ENCODE data around the gene TMEM63A.
"Not testable (repeated sequence)": the region's sequence is repeated elsewhere in the genome, so short reads cannot be mapped to it uniquely, and the experiment has no call there.

TMEM63A gene

GRCh38 chr1:225813214-225813964, 68.8 kb downstream of the TMEM63A start:
- Histone ChIP-seq H3K4me3 (peak overlapping the region in 1 of 7 experiments; percentile 21), H3K27ac (peak overlapping the region in 19 of 21 experiments; percentile 12 to 86 (median 80))

DNA sequence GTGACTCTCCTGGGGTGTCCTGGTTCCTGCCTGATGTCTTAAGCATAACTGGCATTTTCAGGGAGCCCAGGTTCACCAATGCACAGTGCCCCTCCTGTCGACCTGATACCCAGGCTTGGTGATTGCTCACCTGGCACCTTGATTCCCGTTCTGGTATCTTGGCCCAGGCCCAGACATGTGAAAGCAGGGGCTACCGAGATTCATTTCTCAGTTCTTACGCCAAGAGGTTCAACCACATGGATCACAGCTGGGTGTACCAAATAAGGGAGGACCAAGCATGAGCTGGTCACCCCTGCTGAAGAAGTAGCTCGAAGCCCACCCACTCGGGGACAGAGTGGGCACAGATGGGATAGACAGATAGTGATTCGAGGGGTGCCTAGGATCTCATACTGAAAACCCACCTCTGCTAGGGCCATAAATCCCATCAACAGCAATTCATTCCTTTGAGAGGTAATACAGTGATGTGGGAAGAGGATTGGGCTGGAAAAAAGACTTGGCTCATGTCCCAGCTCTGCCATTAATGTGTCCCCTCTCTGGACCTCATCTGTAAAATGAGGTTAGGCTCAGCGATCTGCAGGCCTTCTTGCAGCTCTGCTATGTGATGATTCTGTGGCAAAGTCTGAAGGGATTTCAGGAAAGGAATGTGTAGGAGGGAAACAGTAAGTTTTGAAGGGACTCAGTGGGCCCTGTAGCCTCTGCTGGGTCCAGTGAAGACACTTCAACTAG, 69.5 kb downstream of the TMEM63A start:
- peak overlapping the region in 19 of 21 experiments; percentile 12 to 86 (median 80) for H3K27ac ChIP-seq
- H3K4me3 ChIP-seq = peak overlapping the region in 1 of 7 experiments; percentile 21

- peak overlapping the region in 14 of 21 experiments; percentile 3 to 86 (median 78) for H3K27ac ChIP-seq
- peak overlapping the region in 4 of 7 experiments; percentile 41 to 81 (median 65) for H3K4me3 ChIP-seq
These were observed 70.3 kb downstream of the TMEM63A start for GRCh38 chr1:225811622-225812487.

- peak overlapping the region; percentile 41 to 81 (median 60) for H3K4me3 ChIP-seq
These were observed 71.3 kb downstream of the TMEM63A start for GRCh38 chr1:225810579-225811538.

DNA sequence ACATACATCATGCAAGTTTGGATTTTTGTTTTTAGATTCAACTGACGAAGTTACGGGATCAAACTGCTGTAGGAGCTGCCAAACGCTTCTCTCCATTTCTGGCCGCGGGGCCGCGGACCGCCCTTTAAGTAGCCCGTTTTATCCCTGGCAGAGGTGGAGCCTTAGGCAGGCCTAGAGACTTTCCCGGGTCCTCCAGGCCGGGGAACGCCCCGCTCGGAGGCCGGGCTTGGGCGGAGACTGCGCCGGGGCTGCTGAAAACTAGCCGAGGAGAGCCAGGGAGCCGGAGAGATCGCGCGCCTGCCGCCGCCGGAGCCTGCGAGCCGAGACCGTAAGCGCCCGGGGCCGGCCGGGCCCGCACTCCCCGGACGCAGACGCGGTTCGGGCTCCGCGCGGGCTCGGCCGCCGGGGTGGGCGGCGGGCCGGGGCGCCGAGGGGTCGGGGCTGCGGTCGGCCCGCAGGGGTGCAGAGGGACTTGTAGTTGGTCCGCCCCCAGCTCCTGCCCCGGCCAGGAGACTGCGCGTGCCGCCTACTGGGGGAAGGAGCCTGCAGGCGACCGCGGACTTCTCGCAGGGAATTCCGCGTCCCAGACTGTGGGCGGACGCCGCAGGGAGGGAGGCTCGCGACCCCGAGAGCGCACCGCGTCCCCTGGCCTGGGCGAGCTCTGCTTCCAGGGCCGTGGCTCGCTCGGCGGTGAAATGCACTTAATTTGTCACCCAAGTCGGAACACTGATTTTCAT, 72.2 kb downstream of the TMEM63A start, which contains the start of gene EPHX1:
Gene EPHX1 (plus strand): TSS at position 283 of the 737 bp plus-strand sequence. CDS start 18,606 bp downstream, outside the sequence.
- H3K27ac ChIP-seq = peak within 1 kb of the TSS in 20 of 21 experiments; percentile 3 to 83 (median 74)
- H3K4me3 ChIP-seq = peak within 1 kb of the TSS; percentile 41 to 81 (median 60)

More at GRCh38 chr1:225810579-225811538, 71.3 kb downstream of the TMEM63A start:
- H3K27ac ChIP-seq = peak overlapping the region in 18 of 21 experiments; percentile 3 to 83 (median 74)

DNA sequence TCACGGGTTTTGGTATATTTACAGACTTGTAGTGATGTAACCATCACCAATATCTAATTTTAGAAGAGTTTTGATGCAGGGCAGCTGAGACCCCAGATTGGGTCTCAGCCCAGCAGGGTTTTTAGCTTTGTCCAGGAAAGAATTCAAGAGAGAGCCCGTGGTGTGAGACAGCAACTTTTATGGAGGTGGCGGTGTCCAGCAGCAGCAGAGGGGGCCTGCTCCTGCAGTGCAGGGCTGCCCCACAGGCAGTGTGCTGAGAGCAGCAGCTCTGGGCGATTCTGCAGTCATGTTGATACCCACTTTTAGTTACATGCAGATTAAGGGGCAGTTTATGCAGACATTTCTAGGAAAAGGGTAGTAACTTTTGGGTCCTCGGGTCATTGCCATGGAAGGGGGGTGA, 74.0 kb downstream of the TMEM63A start:
- H3K27ac ChIP-seq = no peak overlapping the region
- H3K4me3 ChIP-seq = no peak overlapping the region

- H3K27ac ChIP-seq, H3K4me3 ChIP-seq: not testable (repeated sequence)
These were observed 75.4 kb downstream of the TMEM63A start for GRCh38 chr1:225806736-225807135.

GRCh38 chr1:225806249-225806648, 75.9 kb downstream of the TMEM63A start:
- H3K4me3 ChIP-seq = no peak overlapping the region
- no peak overlapping the region for H3K27ac ChIP-seq

DNA sequence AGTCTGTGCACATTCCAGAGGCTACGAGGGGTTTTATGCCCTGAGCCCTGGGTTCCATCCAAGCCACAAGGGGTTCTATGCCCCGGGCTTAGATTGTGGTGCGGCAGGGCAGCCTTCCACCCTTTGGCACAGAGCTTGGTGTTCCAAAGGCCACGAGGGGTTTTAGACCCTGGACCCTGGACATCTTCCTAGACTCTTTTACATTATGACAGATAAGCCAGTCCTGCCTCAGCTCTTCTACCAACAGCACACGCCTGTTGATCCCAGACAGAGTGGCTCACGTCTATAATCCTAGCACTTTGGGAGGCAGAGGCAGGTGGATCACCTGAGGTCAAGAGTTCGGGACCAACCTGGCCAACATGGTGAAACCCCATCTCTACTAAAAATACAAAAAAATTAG, 81.0 kb downstream of the TMEM63A start:
- H3K27ac ChIP-seq, H3K4me3 ChIP-seq: not testable (repeated sequence)

GRCh38 chr1:225796097-225796496, 86.1 kb downstream of the TMEM63A start:
- not testable (repeated sequence) for H3K27ac ChIP-seq, H3K4me3 ChIP-seq

All from skin epidermis (tissue), 12 donors.